ENCODE results near the gene TP53I13.
A peak's percentile ranks its signal among the peaks of the same experiment; 100 is the strongest.
"Not testable (repeated sequence)": the region's sequence is repeated elsewhere in the genome, so short reads cannot be mapped to it uniquely, and the experiment has no call there.

Gene TP53I13

GRCh38 chr17:29557085-29557738 lies 11.3 kb upstream of the TP53I13 start:
- 92 to 93% methylated on average over 1 of the region's 1 CpG for WGBS, 2 experiments
- no peaks in the 10 kb centered on the region for H3K9me3 ChIP-seq (ENCODE audit: control insufficient read depth, low read length)
- H3K27me3 ChIP-seq (ENCODE audit: control insufficient read depth, insufficient read depth, low read length, poor library complexity, severe bottlenecking) = no peaks in the 10 kb centered on the region
- H3K27ac ChIP-seq (ENCODE audit: insufficient read depth, low read depth, low read length, poor library complexity, severe bottlenecking) = no peak overlapping the region
- H3K4me3 ChIP-seq (ENCODE audit: insufficient read depth, low read depth, low read length) = no peak overlapping the region
- no peaks in the 10 kb centered on the region for H3K36me3 ChIP-seq (ENCODE audit: control insufficient read depth, insufficient read depth, low read length)
- no peaks in the 10 kb centered on the region for H3K4me1 ChIP-seq (ENCODE audit: control insufficient read depth, insufficient read depth, low read length)

- Histone ChIP-seq H3K27ac (ENCODE audit: insufficient read depth, low read depth, low read length, poor library complexity, severe bottlenecking) (no peak overlapping the region), H3K36me3 (ENCODE audit: control insufficient read depth, insufficient read depth, low read length) (no peaks in the 10 kb centered on the region), H3K9me3 (ENCODE audit: control insufficient read depth, low read length) (no peaks in the 10 kb centered on the region), H3K4me3 (ENCODE audit: insufficient read depth, low read depth, low read length) (no peak overlapping the region), H3K27me3 (ENCODE audit: control insufficient read depth, insufficient read depth, low read length, poor library complexity, severe bottlenecking) (no peaks in the 10 kb centered on the region), H3K4me1 (ENCODE audit: control insufficient read depth, insufficient read depth, low read length) (no peaks in the 10 kb centered on the region)
Measured at GRCh38 chr17:29557739-29558116, 10.8 kb upstream of the TP53I13 start.

GRCh38 chr17:29558139-29558538 lies 10.4 kb upstream of the TP53I13 start:
- not testable (repeated sequence) for H3K9me3 ChIP-seq (ENCODE audit: control insufficient read depth, low read length); H3K4me3 ChIP-seq (ENCODE audit: insufficient read depth, low read depth, low read length); H3K27me3 ChIP-seq (ENCODE audit: control insufficient read depth, insufficient read depth, low read length, poor library complexity, severe bottlenecking); H3K4me1 ChIP-seq (ENCODE audit: control insufficient read depth, insufficient read depth, low read length); H3K36me3 ChIP-seq (ENCODE audit: control insufficient read depth, insufficient read depth, low read length); H3K27ac ChIP-seq (ENCODE audit: insufficient read depth, low read depth, low read length, poor library complexity, severe bottlenecking)
- WGBS, 2 experiments = 94% methylated on average over 5 of the region's 5 CpGs

GRCh38 chr17:29559640-29560039 lies 8.9 kb upstream of the TP53I13 start:
- Histone ChIP-seq H3K27me3 (ENCODE audit: control insufficient read depth, insufficient read depth, low read length, poor library complexity, severe bottlenecking) (peaks cover 10% of the 10 kb centered on the region), H3K9me3 (ENCODE audit: control insufficient read depth, low read length) (no peaks in the 10 kb centered on the region), H3K27ac (ENCODE audit: insufficient read depth, low read depth, low read length, poor library complexity, severe bottlenecking) (no peak overlapping the region), H3K4me3 (ENCODE audit: insufficient read depth, low read depth, low read length) (no peak overlapping the region), H3K36me3 (ENCODE audit: control insufficient read depth, insufficient read depth, low read length) (no peaks in the 10 kb centered on the region), H3K4me1 (ENCODE audit: control insufficient read depth, insufficient read depth, low read length) (no peaks in the 10 kb centered on the region)
- WGBS, 2 experiments = 93 to 97% methylated on average over 2 of the region's 2 CpGs

GRCh38 chr17:29560316-29560715 lies 8.2 kb upstream of the TP53I13 start:
- 91% methylated on average over 5 to 6 of the region's 6 CpGs for WGBS, 2 experiments
- peaks cover 17% of the 10 kb centered on the region for H3K27me3 ChIP-seq (ENCODE audit: control insufficient read depth, insufficient read depth, low read length, poor library complexity, severe bottlenecking)
- no peak overlapping the region for H3K27ac ChIP-seq (ENCODE audit: insufficient read depth, low read depth, low read length, poor library complexity, severe bottlenecking)
- no peaks in the 10 kb centered on the region for H3K9me3 ChIP-seq (ENCODE audit: control insufficient read depth, low read length)
- no peak overlapping the region for H3K4me3 ChIP-seq (ENCODE audit: insufficient read depth, low read depth, low read length)
- no peaks in the 10 kb centered on the region for H3K4me1 ChIP-seq (ENCODE audit: control insufficient read depth, insufficient read depth, low read length)
- no peaks in the 10 kb centered on the region for H3K36me3 ChIP-seq (ENCODE audit: control insufficient read depth, insufficient read depth, low read length)

GRCh38 chr17:29561554-29562517 lies 6.7 kb upstream of the TP53I13 start:
- Histone ChIP-seq H3K9me3 (ENCODE audit: control insufficient read depth, low read length) (no peaks in the 10 kb centered on the region), H3K36me3 (ENCODE audit: control insufficient read depth, insufficient read depth, low read length) (no peaks in the 10 kb centered on the region), H3K4me3 (ENCODE audit: insufficient read depth, low read depth, low read length) (no peak overlapping the region), H3K4me1 (ENCODE audit: control insufficient read depth, insufficient read depth, low read length) (no peaks in the 10 kb centered on the region), H3K27me3 (ENCODE audit: control insufficient read depth, insufficient read depth, low read length, poor library complexity, severe bottlenecking) (peaks cover 32% of the 10 kb centered on the region), H3K27ac (ENCODE audit: insufficient read depth, low read depth, low read length, poor library complexity, severe bottlenecking) (no peak overlapping the region)
- WGBS, 2 experiments = 92 to 93% methylated on average over 17 of the region's 17 CpGs

- WGBS, 2 experiments = 89% methylated on average over 18 of the region's 18 CpGs
- Histone ChIP-seq H3K27ac (ENCODE audit: insufficient read depth, low read depth, low read length, poor library complexity, severe bottlenecking) (no peak overlapping the region), H3K4me3 (ENCODE audit: insufficient read depth, low read depth, low read length) (no peak overlapping the region), H3K4me1 (ENCODE audit: control insufficient read depth, insufficient read depth, low read length) (no peaks in the 10 kb centered on the region), H3K36me3 (ENCODE audit: control insufficient read depth, insufficient read depth, low read length) (no peaks in the 10 kb centered on the region), H3K27me3 (ENCODE audit: control insufficient read depth, insufficient read depth, low read length, poor library complexity, severe bottlenecking) (peaks cover 40% of the 10 kb centered on the region), H3K9me3 (ENCODE audit: control insufficient read depth, low read length) (no peaks in the 10 kb centered on the region)
Measured at GRCh38 chr17:29562615-29563014, 5.9 kb upstream of the TP53I13 start.

- WGBS, 2 experiments = 85 to 88% methylated on average over 1 of the region's 3 CpGs
- Histone ChIP-seq H3K4me3 (ENCODE audit: insufficient read depth, low read depth, low read length) (no peak overlapping the region), H3K27ac (ENCODE audit: insufficient read depth, low read depth, low read length, poor library complexity, severe bottlenecking) (no peak overlapping the region)
Measured at GRCh38 chr17:29563816-29564215, 4.7 kb upstream of the TP53I13 start.

GRCh38 chr17:29565643-29566472 lies 2.6 kb upstream of the TP53I13 start:
- 10% methylated on average over 55 of the region's 55 CpGs for WGBS, 2 experiments

More at GRCh38 chr17:29563816-29564215, 4.7 kb upstream of the TP53I13 start:
- peaks cover 48% of the 10 kb centered on the region for H3K27me3 ChIP-seq (ENCODE audit: control insufficient read depth, insufficient read depth, low read length, poor library complexity, severe bottlenecking)
- H3K9me3 ChIP-seq (ENCODE audit: control insufficient read depth, low read length) = no peaks in the 10 kb centered on the region
- H3K36me3 ChIP-seq (ENCODE audit: control insufficient read depth, insufficient read depth, low read length) = no peaks in the 10 kb centered on the region
- H3K4me1 ChIP-seq (ENCODE audit: control insufficient read depth, insufficient read depth, low read length) = no peaks in the 10 kb centered on the region

More at GRCh38 chr17:29565643-29566472, 2.6 kb upstream of the TP53I13 start:
- H3K9me3 ChIP-seq (ENCODE audit: control insufficient read depth, low read length) = no peaks in the 10 kb centered on the region
- peak overlapping the region; percentile 87 for H3K4me3 ChIP-seq (ENCODE audit: insufficient read depth, low read depth, low read length)
- no peak overlapping the region for H3K27ac ChIP-seq (ENCODE audit: insufficient read depth, low read depth, low read length, poor library complexity, severe bottlenecking)
- peaks cover 9% of the 10 kb centered on the region for H3K4me1 ChIP-seq (ENCODE audit: control insufficient read depth, insufficient read depth, low read length)
- peaks cover 55% of the 10 kb centered on the region for H3K27me3 ChIP-seq (ENCODE audit: control insufficient read depth, insufficient read depth, low read length, poor library complexity, severe bottlenecking)
- no peaks in the 10 kb centered on the region for H3K36me3 ChIP-seq (ENCODE audit: control insufficient read depth, insufficient read depth, low read length)
